Activated CD4-positive, alpha-beta T cell treated with anti-CD3 and anti-CD28 coated beads, Interleukin-2, amount 10 ng/mL, durations not matched to agents 24 days and 14 days (primary cell): ENCODE results near the gene SHC2. TPM values are rescaled to one million over a fixed set of nuclear protein-coding genes. Genes with fewer than 3 reads are reported as not detected.

ENCODE experiments used
- DNase-seq: peaks from one replicate; pipeline ENCODE4 v3.0.0; 2022
- H3K27ac Mint-ChIP-seq: one replicate; pipeline ENCODE4 v1.8.0; 2022; ENCODE audit warnings: mild to moderate bottlenecking, mixed read lengths
- H3K27me3 Mint-ChIP-seq: one replicate; pipeline ENCODE4 v1.8.0; 2022; ENCODE audit warnings: mixed read lengths
- H3K36me3 Mint-ChIP-seq: one replicate; pipeline ENCODE4 v1.8.0; 2022; ENCODE audit warnings: low read depth, mild to moderate bottlenecking, mixed read lengths
- H3K4me1 Mint-ChIP-seq: one replicate; pipeline ENCODE4 v1.8.0; 2021; ENCODE audit warnings: mixed read lengths
- H3K4me3 Mint-ChIP-seq: one replicate; pipeline ENCODE4 v1.8.0; 2022; ENCODE audit warnings: mild to moderate bottlenecking, moderate library complexity, mixed read lengths
- H3K9me3 Mint-ChIP-seq: one replicate; pipeline ENCODE4 v1.8.0; 2021; ENCODE audit warnings: mixed read lengths
- intact Hi-C: fragments of 100-400 bp; cut with micrococcal nuclease; formaldehyde crosslinking; loops from one replicate; pipeline ENCODE4 v1.15.1; 2023
- total RNA-seq: library from RNA; stranded (reverse); gene quantifications from 2 replicates; pipeline ENCODE4 v1.2.3, GENCODE V29; 2022

SHC2 gene
- total RNA-seq, 1 donor from 2014 or later: not detected

DNA sequence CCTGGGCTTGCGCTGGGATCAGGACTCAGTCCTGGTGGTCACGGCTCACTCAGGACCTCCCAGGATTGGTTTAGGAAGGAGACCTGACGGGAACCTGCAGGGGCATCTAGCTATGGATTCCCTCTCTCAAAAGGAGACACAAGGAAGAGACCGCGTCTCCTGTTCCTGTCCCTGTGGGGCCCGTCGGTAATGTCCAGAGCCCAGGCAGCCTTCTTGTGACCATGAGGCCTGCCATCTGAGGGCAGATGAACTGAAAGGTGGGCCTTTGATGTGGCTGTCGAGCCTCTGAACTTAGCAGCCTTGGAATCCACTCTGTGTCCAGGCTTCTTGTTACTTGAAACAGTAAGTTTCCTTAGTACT lies 84.7 kb downstream of the SHC2 start:
- peaks cover 3% of the 10 kb centered on the region for H3K27me3 Mint-ChIP-seq
- no peaks in the 10 kb centered on the region for H3K9me3 Mint-ChIP-seq
- no peak for DNase-seq
- H3K4me3 Mint-ChIP-seq: no peak overlapping the region
- intact Hi-C loops: no loop called here
- H3K36me3 Mint-ChIP-seq: no peaks in the 10 kb centered on the region
- no peak overlapping the region for H3K27ac Mint-ChIP-seq
- peaks cover 5% of the 10 kb centered on the region for H3K4me1 Mint-ChIP-seq

GRCh38 chr19:375395-376110 lies 85.3 kb downstream of the SHC2 start:
- Mint-ChIP-seq H3K27ac (no peak overlapping the region), H3K4me3 (no peak overlapping the region), H3K36me3 (no peaks in the 10 kb centered on the region), H3K4me1 (peaks cover 4% of the 10 kb centered on the region), H3K9me3 (no peaks in the 10 kb centered on the region), H3K27me3 (peaks cover 3% of the 10 kb centered on the region)
- DNase-seq: no peak
- intact Hi-C loops: no loop called here

- H3K4me1 Mint-ChIP-seq: peaks cover 3% of the 10 kb centered on the region
- H3K4me3 Mint-ChIP-seq: no peak overlapping the region
- no peaks in the 10 kb centered on the region for H3K9me3 Mint-ChIP-seq
- H3K27me3 Mint-ChIP-seq: peaks cover 3% of the 10 kb centered on the region
- intact Hi-C loops: no loop called here
- DNase-seq: no peak
- H3K36me3 Mint-ChIP-seq: no peaks in the 10 kb centered on the region
- no peak overlapping the region for H3K27ac Mint-ChIP-seq
Measured at GRCh38 chr19:374886-375235, 86.0 kb downstream of the SHC2 start.

GRCh38 chr19:374183-374885 lies 86.5 kb downstream of the SHC2 start:
- intact Hi-C loops: no loop called here
- Mint-ChIP-seq H3K27ac (no peak overlapping the region), H3K9me3 (no peaks in the 10 kb centered on the region), H3K4me3 (no peak overlapping the region), H3K4me1 (peaks cover 3% of the 10 kb centered on the region), H3K27me3 (peaks cover 3% of the 10 kb centered on the region), H3K36me3 (no peaks in the 10 kb centered on the region)
- DNase-seq: no peak

GRCh38 chr19:373391-374182 lies 87.2 kb downstream of the SHC2 start:
- Mint-ChIP-seq H3K9me3 (no peaks in the 10 kb centered on the region), H3K27me3 (peaks cover 3% of the 10 kb centered on the region), H3K27ac (no peak overlapping the region), H3K36me3 (no peaks in the 10 kb centered on the region), H3K4me3 (no peak overlapping the region), H3K4me1 (peaks cover 3% of the 10 kb centered on the region)
- intact Hi-C loops: no loop called here
- DNase-seq: no peak

DNA sequence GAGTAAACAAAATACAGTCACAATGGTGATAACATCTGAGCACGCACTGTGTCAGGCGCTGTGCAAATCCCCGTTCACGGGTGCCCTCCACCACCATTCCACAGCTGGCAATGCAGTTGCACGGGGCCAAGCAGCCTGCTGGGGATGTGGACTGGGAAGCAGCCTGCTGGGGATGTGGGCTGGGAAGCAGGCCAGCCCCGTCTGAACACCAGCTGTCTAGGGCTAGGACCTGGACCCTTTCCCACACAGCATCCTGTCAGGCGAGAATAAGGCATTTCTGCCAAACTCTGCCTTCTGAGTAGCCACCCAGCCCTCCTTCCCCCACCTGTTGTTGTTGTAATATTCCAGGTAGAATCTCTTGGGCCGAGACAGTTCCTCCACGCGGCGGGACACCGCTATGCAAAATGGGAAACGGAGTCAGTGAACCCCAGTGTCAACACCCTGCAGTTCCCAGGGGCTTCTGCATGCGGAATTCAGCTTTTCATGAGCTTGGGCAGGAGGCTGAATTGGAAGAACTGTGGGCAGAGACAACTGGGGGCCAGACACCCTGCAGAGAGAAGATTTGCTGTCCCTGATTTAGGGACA lies 88.4 kb downstream of the SHC2 start:
- Mint-ChIP-seq H3K36me3 (no peaks in the 10 kb centered on the region), H3K9me3 (no peaks in the 10 kb centered on the region), H3K27me3 (peaks cover 3% of the 10 kb centered on the region), H3K4me3 (no peak overlapping the region), H3K4me1 (no peaks in the 10 kb centered on the region), H3K27ac (no peak overlapping the region)
- no peak for DNase-seq
- intact Hi-C loops: no loop called here

DNA sequence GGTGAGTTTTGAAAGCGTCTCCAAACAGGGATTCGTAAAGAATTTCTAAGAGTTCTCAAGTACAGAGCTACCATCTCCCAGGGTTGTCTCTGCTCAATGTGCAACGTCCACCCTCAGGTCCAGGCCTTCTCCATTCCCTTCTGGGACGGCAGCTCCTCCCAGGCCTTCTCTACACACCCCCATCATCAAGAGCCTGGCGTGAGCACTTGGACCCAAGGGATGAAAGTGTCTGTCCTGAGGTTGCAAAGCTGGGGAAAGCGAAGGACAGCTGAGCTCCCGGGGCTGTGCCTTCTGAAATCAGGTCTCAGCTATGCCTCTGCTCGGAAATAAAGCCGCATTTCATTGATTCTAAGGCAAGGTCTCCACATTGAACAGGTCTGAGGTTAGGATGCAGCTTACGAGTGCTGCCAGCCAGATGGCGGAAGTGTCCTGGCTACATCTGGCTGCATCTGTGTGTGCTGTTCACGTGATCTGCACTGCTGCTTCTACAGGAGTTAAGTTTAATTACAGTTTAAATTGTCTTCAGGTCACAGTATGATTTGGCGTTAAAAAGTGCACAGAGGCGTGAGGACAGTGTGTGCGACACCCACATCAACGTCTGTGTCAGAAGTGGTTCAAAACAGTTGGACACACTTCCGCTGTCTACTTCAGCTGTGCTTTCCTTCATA lies 89.2 kb downstream of the SHC2 start:
- peaks cover 3% of the 10 kb centered on the region for H3K27me3 Mint-ChIP-seq
- no peak overlapping the region for H3K4me3 Mint-ChIP-seq
- intact Hi-C loops: no loop called here

GRCh38 chr19:370641-371330 lies 90.0 kb downstream of the SHC2 start:
- peaks cover 2% of the 10 kb centered on the region for H3K27me3 Mint-ChIP-seq
- intact Hi-C loops: no loop called here
- no peaks in the 10 kb centered on the region for H3K36me3 Mint-ChIP-seq
- no peaks in the 10 kb centered on the region for H3K9me3 Mint-ChIP-seq
- no peak for DNase-seq
- no peak overlapping the region for H3K4me3 Mint-ChIP-seq
- H3K4me1 Mint-ChIP-seq: no peaks in the 10 kb centered on the region
- H3K27ac Mint-ChIP-seq: no peak overlapping the region

More for the DNA sequence above, 89.2 kb downstream of the SHC2 start:
- no peaks in the 10 kb centered on the region for H3K4me1 Mint-ChIP-seq
- H3K36me3 Mint-ChIP-seq: no peaks in the 10 kb centered on the region
- no peaks in the 10 kb centered on the region for H3K9me3 Mint-ChIP-seq
- DNase-seq: no peak
- H3K27ac Mint-ChIP-seq: no peak overlapping the region

- intact Hi-C loops: no loop called here
- H3K4me1 Mint-ChIP-seq: no peaks in the 10 kb centered on the region
- no peaks in the 10 kb centered on the region for H3K36me3 Mint-ChIP-seq
- no peaks in the 10 kb centered on the region for H3K9me3 Mint-ChIP-seq
- no peak for DNase-seq
- H3K27ac Mint-ChIP-seq: no peak overlapping the region
- H3K4me3 Mint-ChIP-seq: no peak overlapping the region
- peaks cover 1% of the 10 kb centered on the region for H3K27me3 Mint-ChIP-seq
Measured at GRCh38 chr19:369876-370275, 91.0 kb downstream of the SHC2 start.

DNA sequence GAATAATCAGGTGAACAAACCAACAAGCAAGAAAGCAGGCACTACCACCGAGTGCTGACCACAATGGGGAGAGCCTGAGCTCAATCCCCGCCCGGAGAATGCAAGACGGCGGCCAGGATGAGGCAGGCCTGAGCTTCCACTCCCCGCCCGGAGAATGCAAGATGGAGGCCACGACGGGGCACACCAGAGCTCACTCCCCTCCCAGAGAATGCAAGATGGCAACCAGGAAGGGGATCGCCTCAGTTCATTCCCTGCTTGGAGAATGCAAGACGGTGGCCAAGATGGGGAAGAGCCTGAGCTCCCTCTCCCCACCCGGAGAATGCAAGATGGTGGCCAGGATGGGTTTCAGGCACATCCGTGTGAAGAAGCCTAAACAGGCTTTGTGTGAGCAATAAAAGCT lies 91.6 kb downstream of the SHC2 start:
- no peak overlapping the region for H3K4me3 Mint-ChIP-seq
- H3K27me3 Mint-ChIP-seq: peaks cover 1% of the 10 kb centered on the region
- no peaks in the 10 kb centered on the region for H3K36me3 Mint-ChIP-seq
- DNase-seq: no peak
- H3K9me3 Mint-ChIP-seq: no peaks in the 10 kb centered on the region
- intact Hi-C loops: no loop called here
- H3K4me1 Mint-ChIP-seq: no peaks in the 10 kb centered on the region
- no peak overlapping the region for H3K27ac Mint-ChIP-seq

DNA sequence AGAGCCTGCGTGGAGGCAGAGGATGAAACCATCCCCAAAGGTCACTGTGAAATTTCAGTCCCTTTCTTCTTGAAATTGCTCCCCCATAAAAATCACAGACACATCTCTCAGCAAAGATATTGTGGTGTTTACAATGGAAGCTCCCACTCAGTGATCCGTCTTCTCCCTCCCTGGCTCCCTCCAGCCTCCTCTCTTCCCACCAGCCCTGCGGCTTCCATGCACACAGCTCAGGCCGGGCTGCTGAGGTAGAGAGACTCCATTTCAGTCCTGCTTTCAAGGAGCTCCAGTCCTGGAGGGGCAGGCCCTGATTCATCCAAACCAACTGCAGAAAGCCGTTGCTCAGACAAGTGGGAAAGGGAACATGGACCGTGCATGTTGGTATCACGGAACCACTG lies 92.2 kb downstream of the SHC2 start:
- H3K36me3 Mint-ChIP-seq: no peaks in the 10 kb centered on the region
- H3K27me3 Mint-ChIP-seq: peaks cover 1% of the 10 kb centered on the region
- no peak overlapping the region for H3K27ac Mint-ChIP-seq
- intact Hi-C loops: no loop called here
- no peaks in the 10 kb centered on the region for H3K4me1 Mint-ChIP-seq
- H3K4me3 Mint-ChIP-seq: no peak overlapping the region
- no peaks in the 10 kb centered on the region for H3K9me3 Mint-ChIP-seq
- DNase-seq: no peak

GRCh38 chr19:367963-368629 lies 92.7 kb downstream of the SHC2 start:
- Mint-ChIP-seq H3K27ac (no peak overlapping the region), H3K4me3 (no peak overlapping the region), H3K9me3 (no peaks in the 10 kb centered on the region), H3K27me3 (peaks cover 1% of the 10 kb centered on the region), H3K36me3 (no peaks in the 10 kb centered on the region), H3K4me1 (no peaks in the 10 kb centered on the region)
- no peak for DNase-seq
- intact Hi-C loops: no loop called here

DNA sequence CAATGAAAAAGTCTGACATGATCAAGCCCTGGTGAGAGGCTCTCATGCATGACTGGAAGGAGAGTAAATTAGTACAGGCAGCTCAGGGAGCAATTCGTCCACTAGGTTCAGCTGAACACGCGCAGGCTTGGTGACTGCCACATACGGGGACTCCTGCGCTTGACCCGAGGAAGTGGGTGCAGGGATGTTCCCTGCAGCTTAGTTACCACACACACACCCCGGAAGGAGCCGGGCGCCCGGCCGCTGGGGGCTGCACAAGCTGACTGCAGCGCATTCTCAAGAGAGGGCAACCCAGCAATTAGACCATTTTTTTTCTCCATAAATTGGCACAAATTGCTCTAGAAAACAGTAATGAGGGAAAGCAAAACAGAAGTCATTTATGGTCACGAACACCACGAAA lies 93.3 kb downstream of the SHC2 start:
- Mint-ChIP-seq H3K27me3 (no peaks in the 10 kb centered on the region), H3K4me3 (no peak overlapping the region), H3K4me1 (no peaks in the 10 kb centered on the region), H3K27ac (no peak overlapping the region), H3K36me3 (no peaks in the 10 kb centered on the region), H3K9me3 (no peaks in the 10 kb centered on the region)
- intact Hi-C loops: no loop called here
- DNase-seq: no peak
